ENCODE data around the gene CEL. TPM values are rescaled to one million over a fixed set of nuclear protein-coding genes. Genes with fewer than 3 reads are reported as not detected.
"Not testable (repeated sequence)": the region's sequence is repeated elsewhere in the genome, so short reads cannot be mapped to it uniquely, and the experiment has no call there.

CEL gene
- total RNA-seq: under 1 TPM in 3 of 4 donors, not detected in 1; 0.27 to 0.46 (median 0.33) TPM

GRCh38 chr9:133061764-133062145 lies at the start of gene CEL:
CEL (plus strand) TSS chr9:133061981; CDS start chr9:133062003, 22 bp downstream.
- not testable (repeated sequence) for DNase-seq, H3K27ac ChIP-seq, H3K36me3 ChIP-seq

GRCh38 chr9:133014696-133015095 lies 47.1 kb upstream of the CEL start:
- no peaks in the 10 kb centered on the region for H3K36me3 ChIP-seq
- no peaks in the 10 kb centered on the region for H3K4me1 ChIP-seq
- intact Hi-C loops (cut with DNase I): no loop called here
- H3K27me3 ChIP-seq: no peaks in the 10 kb centered on the region
- no peak overlapping the region for H3K27ac ChIP-seq
- TF ChIP-seq CTCF (IDR thresholded peaks at IDR 0.05) (no peak), POLR2A (IDR thresholded peaks at IDR 0.05) (no peak)
- H3K9me3 ChIP-seq: no peaks in the 10 kb centered on the region
- 87 to 92% methylated on average over 5 of the region's 5 CpGs for WGBS, 2 donors
- H3K4me3 ChIP-seq (replicated peaks in 1 of 3): no peak overlapping the region
- DNase-seq: no peak

More at GRCh38 chr9:133061764-133062145, at the start of gene CEL:
- H3K9me3 ChIP-seq; H3K27me3 ChIP-seq; intact Hi-C loops (cut with DNase I); H3K4me3 ChIP-seq (replicated peaks in 1 of 3); H3K4me1 ChIP-seq: not testable (repeated sequence)
- no CpG with 5 or more reads among the region's 9 CpGs for WGBS, 2 donors

- no peak for DNase-seq
- WGBS, 2 donors: 72 to 82% methylated on average over 18 to 25 of the region's 26 CpGs
- Histone ChIP-seq H3K4me3 (replicated peaks in 1 of 3) (no peak overlapping the region), H3K4me1 (no peaks in the 10 kb centered on the region), H3K27ac (no peak overlapping the region), H3K9me3 (no peaks in the 10 kb centered on the region), H3K27me3 (no peaks in the 10 kb centered on the region), H3K36me3 (no peaks in the 10 kb centered on the region)
- TF ChIP-seq CTCF (IDR thresholded peaks at IDR 0.05) (no peak), POLR2A (IDR thresholded peaks at IDR 0.05) (no peak)
- intact Hi-C loops (cut with DNase I): no loop called here
These were observed 38.5 kb upstream of the CEL start for GRCh38 chr9:133023117-133023890.

- H3K4me1 ChIP-seq: peaks cover 10 to 12% of the 10 kb centered on the region in 2 donors
These were observed 35.4 kb upstream of the CEL start for GRCh38 chr9:133026426-133026825.

GRCh38 chr9:133027134-133027533 lies 34.6 kb upstream of the CEL start:
- no peaks in the 10 kb centered on the region for H3K9me3 ChIP-seq
- no peak overlapping the region for H3K27ac ChIP-seq
- WGBS, 2 donors: 45 to 57% methylated on average over 5 of the region's 5 CpGs
- H3K27me3 ChIP-seq: no peaks in the 10 kb centered on the region
- intact Hi-C loops (cut with DNase I): no loop called here
- DNase-seq: no peak
- no peak overlapping the region for H3K4me3 ChIP-seq (replicated peaks in 1 of 3)
- no peaks in the 10 kb centered on the region for H3K36me3 ChIP-seq
- peaks cover 17 to 19% of the 10 kb centered on the region in 2 donors for H3K4me1 ChIP-seq
- TF ChIP-seq CTCF (IDR thresholded peaks at IDR 0.05): no peak
- TF ChIP-seq POLR2A (IDR thresholded peaks at IDR 0.05): no peak

More at GRCh38 chr9:133026426-133026825, 35.4 kb upstream of the CEL start:
- no peak for DNase-seq
- Histone ChIP-seq H3K4me3 (replicated peaks in 1 of 3) (no peak overlapping the region), H3K9me3 (no peaks in the 10 kb centered on the region), H3K27ac (no peak overlapping the region), H3K36me3 (no peaks in the 10 kb centered on the region), H3K27me3 (no peaks in the 10 kb centered on the region)
- intact Hi-C loops (cut with DNase I): no loop called here
- 55 to 67% methylated on average over 3 of the region's 3 CpGs for WGBS, 2 donors
- TF ChIP-seq CTCF (IDR thresholded peaks at IDR 0.05): no peak
- no peak for TF ChIP-seq POLR2A (IDR thresholded peaks at IDR 0.05)
